Measurements from ENCODE around the gene PCSK7. TPM values are rescaled to one million over a fixed set of nuclear protein-coding genes. Genes with fewer than 3 reads are reported as not detected.

PCSK7 gene
- total and polyA plus RNA-seq, 4 donors = 7.3 to 32.3 (median 16.2) TPM

DNA sequence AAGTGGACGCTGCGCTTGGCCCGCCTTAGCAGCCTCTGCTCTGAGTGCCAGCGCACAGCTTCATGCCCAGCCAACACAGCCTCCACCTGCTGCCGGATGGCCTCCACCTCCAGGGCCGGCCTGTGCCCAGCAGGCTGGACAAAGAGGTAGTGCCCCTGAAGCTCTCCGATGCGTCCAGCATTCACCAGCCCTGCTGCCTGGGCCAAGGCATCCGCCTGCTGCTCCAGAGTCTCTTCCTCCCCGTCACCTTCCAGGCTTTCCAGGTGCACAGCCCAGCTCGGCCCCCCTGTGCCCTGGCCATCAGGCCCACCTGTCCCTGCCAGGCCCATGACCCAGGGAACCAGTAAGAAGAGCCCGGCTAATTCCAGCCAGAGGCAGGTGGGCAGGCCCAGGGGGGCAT, 2.5 kb downstream of the PCSK7 start:
- Histone ChIP-seq H3K27ac (ENCODE audit: low read depth in 1 of 2, low read length in 2 of 2) (no peak overlapping the region), H3K27me3 (ENCODE audit: control insufficient read depth in 4 of 4, insufficient read depth in 4 of 4, low read length in 3 of 4) (no peaks in the 10 kb centered on the region), H3K4me1 (ENCODE audit: control insufficient read depth in 4 of 4, insufficient read depth in 4 of 4, low read length in 3 of 4) (peaks cover 3 to 26% (median 20%) of the 10 kb centered on the region in 4 donors), H3K4me3 (ENCODE audit: low read depth in 1 of 3, low read length in 3 of 3) (no peak overlapping the region), H3K9me3 (ENCODE audit: control insufficient read depth in 4 of 4, low read length in 3 of 4) (no peaks in the 10 kb centered on the region), H3K9ac (ENCODE audit: low read depth in 1 of 2, low read length in 2 of 2) (no peak overlapping the region), H3K36me3 (ENCODE audit: control insufficient read depth in 4 of 4, insufficient read depth in 3 of 4, low read depth in 1 of 4, low read length in 3 of 4) (peaks cover 11 to 28% (median 14%) of the 10 kb centered on the region in 4 donors)
- WGBS = 97% methylated on average over 12 of the region's 12 CpGs
- no peak for DNase-seq (ENCODE audit: low spot score)
- no peak for TF ChIP-seq FOXA1 (IDR thresholded peaks at IDR 0.05)
- no peak for TF ChIP-seq GABPA (IDR thresholded peaks at IDR 0.05 in 1 of 2, conservative IDR thresholded peaks at IDR 0.05 in 1 of 2)
- no peak for TF ChIP-seq HNF4G (IDR thresholded peaks at IDR 0.05)
- no peak for TF ChIP-seq RAD21 (IDR thresholded peaks at IDR 0.05)
- no peak for TF ChIP-seq TAF1 (conservative IDR thresholded peaks at IDR 0.05)
- no peak for TF ChIP-seq YY1 (IDR thresholded peaks at IDR 0.05)
- TF ChIP-seq JUND (IDR thresholded peaks at IDR 0.05) = no peak
- TF ChIP-seq HNF4A (conservative IDR thresholded peaks at IDR 0.05) = no peak

DNA sequence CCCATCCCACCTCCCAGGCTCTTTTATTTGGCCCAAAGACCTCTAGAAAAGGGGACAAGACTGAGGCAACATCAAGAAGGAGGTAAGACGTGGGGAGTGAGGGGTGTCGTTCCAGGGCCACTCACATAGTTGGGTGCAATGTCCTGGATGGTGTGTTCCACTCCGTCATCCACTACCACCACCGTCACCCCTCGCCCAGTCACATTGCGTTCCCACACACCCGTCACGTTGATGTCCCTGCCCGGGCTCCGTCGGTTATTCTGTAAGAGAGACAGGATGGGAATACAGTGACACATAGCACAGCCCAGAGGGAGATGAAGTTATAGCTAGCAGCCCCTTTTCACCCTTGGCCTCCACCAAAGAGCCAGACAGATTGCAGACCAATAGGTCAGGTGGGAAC, 3.8 kb downstream of the PCSK7 start:
- no peak for DNase-seq (ENCODE audit: low spot score)
- no peak overlapping the region for H3K4me3 ChIP-seq (ENCODE audit: low read depth in 1 of 3, low read length in 3 of 3)
- no peaks in the 10 kb centered on the region for H3K9me3 ChIP-seq (ENCODE audit: control insufficient read depth in 4 of 4, low read length in 3 of 4)
- 95% methylated on average over 11 of the region's 11 CpGs for WGBS
- peaks cover 2 to 20% (median 15%) of the 10 kb centered on the region in 4 donors for H3K4me1 ChIP-seq (ENCODE audit: control insufficient read depth in 4 of 4, insufficient read depth in 4 of 4, low read length in 3 of 4)
- no peak overlapping the region for H3K9ac ChIP-seq (ENCODE audit: low read depth in 1 of 2, low read length in 2 of 2)
- H3K27ac ChIP-seq (ENCODE audit: low read depth in 1 of 2, low read length in 2 of 2) = no peak overlapping the region
- no peaks in the 10 kb centered on the region for H3K27me3 ChIP-seq (ENCODE audit: control insufficient read depth in 4 of 4, insufficient read depth in 4 of 4, low read length in 3 of 4)
- TF ChIP-seq NR2F2 (IDR thresholded peaks at IDR 0.05) (no peak), HNF4A (conservative IDR thresholded peaks at IDR 0.05) (no peak), FOXA2 (IDR thresholded peaks at IDR 0.05) (no peak), JUND (IDR thresholded peaks at IDR 0.05) (no peak), FOXA1 (IDR thresholded peaks at IDR 0.05) (no peak), YY1 (IDR thresholded peaks at IDR 0.05) (no peak), EGR1 (IDR thresholded peaks at IDR 0.05; ENCODE audit: low read depth in 2 of 2) (no peak), RXRA (IDR thresholded peaks at IDR 0.05) (no peak), HNF4G (IDR thresholded peaks at IDR 0.05) (no peak), RAD21 (IDR thresholded peaks at IDR 0.05) (no peak), SP1 (IDR thresholded peaks at IDR 0.05) (no peak)
- TF ChIP-seq, protein P1, sequence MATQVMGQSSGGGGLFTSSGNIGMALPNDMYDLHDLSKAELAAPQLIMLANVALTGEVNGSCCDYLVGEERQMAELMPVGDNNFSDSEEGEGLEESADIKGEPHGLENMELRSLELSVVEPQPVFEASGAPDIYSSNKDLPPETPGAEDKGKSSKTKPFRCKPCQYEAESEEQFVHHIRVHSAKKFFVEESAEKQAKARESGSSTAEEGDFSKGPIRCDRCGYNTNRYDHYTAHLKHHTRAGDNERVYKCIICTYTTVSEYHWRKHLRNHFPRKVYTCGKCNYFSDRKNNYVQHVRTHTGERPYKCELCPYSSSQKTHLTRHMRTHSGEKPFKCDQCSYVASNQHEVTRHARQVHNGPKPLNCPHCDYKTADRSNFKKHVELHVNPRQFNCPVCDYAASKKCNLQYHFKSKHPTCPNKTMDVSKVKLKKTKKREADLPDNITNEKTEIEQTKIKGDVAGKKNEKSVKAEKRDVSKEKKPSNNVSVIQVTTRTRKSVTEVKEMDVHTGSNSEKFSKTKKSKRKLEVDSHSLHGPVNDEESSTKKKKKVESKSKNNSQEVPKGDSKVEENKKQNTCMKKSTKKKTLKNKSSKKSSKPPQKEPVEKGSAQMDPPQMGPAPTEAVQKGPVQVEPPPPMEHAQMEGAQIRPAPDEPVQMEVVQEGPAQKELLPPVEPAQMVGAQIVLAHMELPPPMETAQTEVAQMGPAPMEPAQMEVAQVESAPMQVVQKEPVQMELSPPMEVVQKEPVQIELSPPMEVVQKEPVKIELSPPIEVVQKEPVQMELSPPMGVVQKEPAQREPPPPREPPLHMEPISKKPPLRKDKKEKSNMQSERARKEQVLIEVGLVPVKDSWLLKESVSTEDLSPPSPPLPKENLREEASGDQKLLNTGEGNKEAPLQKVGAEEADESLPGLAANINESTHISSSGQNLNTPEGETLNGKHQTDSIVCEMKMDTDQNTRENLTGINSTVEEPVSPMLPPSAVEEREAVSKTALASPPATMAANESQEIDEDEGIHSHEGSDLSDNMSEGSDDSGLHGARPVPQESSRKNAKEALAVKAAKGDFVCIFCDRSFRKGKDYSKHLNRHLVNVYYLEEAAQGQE (IDR thresholded peaks at IDR 0.05) = no peak
- TF ChIP-seq, protein P2, sequence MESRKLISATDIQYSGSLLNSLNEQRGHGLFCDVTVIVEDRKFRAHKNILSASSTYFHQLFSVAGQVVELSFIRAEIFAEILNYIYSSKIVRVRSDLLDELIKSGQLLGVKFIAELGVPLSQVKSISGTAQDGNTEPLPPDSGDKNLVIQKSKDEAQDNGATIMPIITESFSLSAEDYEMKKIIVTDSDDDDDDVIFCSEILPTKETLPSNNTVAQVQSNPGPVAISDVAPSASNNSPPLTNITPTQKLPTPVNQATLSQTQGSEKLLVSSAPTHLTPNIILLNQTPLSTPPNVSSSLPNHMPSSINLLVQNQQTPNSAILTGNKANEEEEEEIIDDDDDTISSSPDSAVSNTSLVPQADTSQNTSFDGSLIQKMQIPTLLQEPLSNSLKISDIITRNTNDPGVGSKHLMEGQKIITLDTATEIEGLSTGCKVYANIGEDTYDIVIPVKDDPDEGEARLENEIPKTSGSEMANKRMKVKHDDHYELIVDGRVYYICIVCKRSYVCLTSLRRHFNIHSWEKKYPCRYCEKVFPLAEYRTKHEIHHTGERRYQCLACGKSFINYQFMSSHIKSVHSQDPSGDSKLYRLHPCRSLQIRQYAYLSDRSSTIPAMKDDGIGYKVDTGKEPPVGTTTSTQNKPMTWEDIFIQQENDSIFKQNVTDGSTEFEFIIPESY (IDR thresholded peaks at IDR 0.05) = no peak
- TF ChIP-seq, protein P3, sequence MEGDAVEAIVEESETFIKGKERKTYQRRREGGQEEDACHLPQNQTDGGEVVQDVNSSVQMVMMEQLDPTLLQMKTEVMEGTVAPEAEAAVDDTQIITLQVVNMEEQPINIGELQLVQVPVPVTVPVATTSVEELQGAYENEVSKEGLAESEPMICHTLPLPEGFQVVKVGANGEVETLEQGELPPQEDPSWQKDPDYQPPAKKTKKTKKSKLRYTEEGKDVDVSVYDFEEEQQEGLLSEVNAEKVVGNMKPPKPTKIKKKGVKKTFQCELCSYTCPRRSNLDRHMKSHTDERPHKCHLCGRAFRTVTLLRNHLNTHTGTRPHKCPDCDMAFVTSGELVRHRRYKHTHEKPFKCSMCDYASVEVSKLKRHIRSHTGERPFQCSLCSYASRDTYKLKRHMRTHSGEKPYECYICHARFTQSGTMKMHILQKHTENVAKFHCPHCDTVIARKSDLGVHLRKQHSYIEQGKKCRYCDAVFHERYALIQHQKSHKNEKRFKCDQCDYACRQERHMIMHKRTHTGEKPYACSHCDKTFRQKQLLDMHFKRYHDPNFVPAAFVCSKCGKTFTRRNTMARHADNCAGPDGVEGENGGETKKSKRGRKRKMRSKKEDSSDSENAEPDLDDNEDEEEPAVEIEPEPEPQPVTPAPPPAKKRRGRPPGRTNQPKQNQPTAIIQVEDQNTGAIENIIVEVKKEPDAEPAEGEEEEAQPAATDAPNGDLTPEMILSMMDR (IDR thresholded peaks at IDR 0.05; ENCODE audit: low read depth, low read length, missing input control) = no peak
- TF ChIP-seq, protein P4, sequence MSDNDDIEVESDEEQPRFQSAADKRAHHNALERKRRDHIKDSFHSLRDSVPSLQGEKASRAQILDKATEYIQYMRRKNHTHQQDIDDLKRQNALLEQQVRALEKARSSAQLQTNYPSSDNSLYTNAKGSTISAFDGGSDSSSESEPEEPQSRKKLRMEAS (IDR thresholded peaks at IDR 0.05) = no peak
- TF ChIP-seq, protein P5, sequence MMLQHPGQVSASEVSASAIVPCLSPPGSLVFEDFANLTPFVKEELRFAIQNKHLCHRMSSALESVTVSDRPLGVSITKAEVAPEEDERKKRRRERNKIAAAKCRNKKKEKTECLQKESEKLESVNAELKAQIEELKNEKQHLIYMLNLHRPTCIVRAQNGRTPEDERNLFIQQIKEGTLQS (IDR thresholded peaks at IDR 0.05) = no peak
- peaks cover 12 to 39% (median 21%) of the 10 kb centered on the region in 4 donors for H3K36me3 ChIP-seq (ENCODE audit: control insufficient read depth in 4 of 4, insufficient read depth in 3 of 4, low read depth in 1 of 4, low read length in 3 of 4)
